HG03558 (cell line): ENCODE measurements around the gene MC1R.
"Not testable (repeated sequence)": the region's sequence is repeated elsewhere in the genome, so short reads cannot be mapped to it uniquely, and the experiment has no call there.

Source experiments
- ATAC-seq: cut with Tn5 transposase; IDR thresholded peaks from one replicate; pipeline ENCODE4 v1.9.1; 2021; ENCODE audit warnings: moderate number of reproducible peaks; ENCODE audit not compliant: unreplicated experiment; ENCODE audit errors: extremely low read depth

MC1R gene

DNA sequence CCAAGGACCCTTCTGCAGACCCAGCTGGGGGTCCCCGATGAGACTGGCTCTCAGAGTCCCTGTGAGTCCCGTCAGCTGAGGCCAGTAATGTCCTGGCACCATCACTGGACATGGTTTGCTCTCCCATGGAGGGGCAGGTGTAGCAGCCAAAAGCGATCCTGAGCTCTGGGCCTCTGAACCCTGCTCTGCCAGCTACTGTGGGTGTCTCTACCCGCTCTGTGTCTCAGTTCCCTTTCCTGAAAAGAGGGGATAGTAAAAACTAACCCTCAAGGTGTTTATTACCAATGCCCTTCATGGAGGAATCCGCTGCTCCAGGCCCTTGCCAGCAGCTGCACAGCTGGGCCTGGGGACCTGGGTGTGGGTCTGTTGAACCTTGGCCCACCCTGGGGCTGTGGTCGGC is 13.3 kb downstream of the MC1R start:
- no peak for ATAC-seq

DNA sequence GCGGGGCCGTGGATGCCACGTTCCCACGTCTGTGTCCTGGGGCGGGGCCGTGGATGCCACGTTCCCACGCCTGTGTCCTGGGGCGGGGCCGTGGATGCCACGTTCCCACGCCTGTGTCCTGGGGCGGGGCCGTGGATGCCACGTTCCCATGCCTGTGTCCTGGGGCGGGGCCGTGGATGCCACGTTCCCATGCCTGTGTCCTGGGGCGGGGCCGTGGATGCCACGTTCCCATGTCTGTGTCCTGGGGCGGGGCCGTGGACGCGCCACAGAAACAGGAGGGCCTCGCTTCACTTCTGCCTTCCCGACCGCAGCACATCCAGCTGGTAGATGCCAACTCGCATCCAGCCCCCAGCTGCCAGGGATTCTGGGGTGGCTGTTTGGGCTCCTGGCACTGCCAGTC is 15.4 kb downstream of the MC1R start:
- not testable (repeated sequence) for ATAC-seq

DNA sequence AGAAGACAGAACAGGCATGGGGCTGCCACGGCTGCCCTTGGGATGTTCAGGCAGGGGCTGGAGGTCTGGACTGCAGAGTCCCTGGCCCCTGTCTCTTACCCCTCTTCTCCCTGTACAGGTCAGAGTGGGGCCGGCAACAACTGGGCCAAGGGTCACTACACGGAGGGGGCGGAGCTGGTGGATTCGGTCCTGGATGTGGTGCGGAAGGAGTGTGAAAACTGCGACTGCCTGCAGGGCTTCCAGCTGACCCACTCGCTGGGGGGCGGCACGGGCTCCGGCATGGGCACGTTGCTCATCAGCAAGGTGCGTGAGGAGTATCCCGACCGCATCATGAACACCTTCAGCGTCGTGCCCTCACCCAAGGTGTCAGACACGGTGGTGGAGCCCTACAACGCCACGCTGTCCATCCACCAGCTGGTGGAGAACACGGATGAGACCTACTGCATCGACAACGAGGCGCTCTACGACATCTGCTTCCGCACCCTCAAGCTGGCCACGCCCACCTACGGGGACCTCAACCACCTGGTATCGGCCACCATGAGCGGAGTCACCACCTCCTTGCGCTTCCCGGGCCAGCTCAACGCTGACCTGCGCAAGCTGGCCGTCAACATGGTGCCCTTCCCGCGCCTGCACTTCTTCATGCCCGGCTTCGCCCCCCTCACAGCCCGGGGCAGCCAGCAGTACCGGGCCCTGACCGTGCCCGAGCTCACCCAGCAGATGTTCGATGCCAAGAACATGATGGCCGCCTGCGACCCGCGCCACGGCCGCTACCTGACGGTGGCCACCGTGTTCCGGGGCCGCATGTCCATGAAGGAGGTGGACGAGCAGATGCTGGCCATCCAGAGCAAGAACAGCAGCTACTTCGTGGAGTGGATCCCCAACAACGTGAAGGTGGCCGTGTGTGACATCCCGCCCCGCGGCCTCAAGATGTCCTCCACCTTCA is 16.2 kb downstream of the MC1R start:
- no peak for ATAC-seq

DNA sequence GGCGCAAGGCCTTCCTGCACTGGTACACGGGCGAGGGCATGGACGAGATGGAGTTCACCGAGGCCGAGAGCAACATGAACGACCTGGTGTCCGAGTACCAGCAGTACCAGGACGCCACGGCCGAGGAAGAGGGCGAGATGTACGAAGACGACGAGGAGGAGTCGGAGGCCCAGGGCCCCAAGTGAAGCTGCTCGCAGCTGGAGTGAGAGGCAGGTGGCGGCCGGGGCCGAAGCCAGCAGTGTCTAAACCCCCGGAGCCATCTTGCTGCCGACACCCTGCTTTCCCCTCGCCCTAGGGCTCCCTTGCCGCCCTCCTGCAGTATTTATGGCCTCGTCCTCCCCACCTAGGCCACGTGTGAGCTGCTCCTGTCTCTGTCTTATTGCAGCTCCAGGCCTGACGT is 17.0 kb downstream of the MC1R start:
- not testable (repeated sequence) for ATAC-seq

DNA sequence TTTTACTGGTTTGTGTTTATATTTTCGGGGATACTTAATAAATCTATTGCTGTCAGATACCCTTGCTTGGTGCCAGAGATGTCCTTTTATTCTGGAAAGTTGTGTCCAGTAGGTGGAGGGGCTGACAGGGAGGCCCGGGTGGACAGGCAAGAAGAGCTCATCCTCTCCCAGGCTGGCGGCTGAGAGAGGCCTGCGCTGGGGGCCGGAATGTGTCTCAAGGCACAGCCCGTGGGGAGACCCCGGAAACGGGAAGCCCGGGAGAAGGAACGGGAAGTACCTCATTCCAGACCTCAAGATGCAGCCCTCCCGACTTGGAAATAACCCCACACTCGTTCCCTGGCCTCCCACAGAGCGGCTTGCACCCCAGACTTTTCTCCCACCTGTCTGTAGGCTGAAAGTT is 17.4 kb downstream of the MC1R start:
- ATAC-seq: no peak

DNA sequence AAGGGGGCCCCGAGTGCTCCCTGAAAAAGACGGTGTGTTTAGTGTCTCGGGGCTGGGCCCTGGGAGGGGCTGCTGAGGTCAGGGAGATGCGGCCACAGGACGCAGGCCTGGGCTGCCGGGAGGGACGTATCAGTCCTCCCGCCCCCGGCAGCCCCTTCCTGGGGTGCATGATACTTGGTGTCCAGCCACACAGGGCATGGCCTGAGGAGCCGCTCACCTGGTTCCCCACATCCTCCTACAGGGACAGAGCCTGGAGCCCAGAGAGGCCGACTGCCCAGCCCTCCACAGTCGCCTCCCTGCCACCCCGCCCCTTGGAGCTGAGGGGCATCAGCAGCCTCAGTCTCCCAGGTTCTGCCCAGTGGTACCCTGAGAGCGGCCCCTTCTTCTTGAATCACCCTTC is 17.8 kb downstream of the MC1R start:
- no peak for ATAC-seq

DNA sequence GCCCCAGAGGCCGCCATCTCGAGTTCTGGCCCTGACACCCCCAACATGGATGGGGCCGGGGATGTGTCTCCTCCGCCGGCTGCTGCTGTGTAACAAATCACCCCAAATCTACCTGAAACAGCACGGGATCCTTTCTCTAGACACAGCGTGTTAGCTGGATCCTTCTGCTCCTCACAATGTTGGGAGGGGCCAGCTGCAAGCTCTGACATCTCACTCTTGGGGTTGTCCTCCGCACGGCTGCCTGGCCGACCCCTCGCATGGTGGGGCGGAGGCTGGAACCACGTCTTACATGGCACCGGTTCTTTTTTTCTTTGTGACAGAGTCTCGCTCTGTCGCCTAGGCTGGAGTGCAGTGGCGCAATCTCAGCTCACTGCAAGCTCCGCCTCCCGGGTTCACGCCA is 18.3 kb downstream of the MC1R start:
- no peak for ATAC-seq

DNA sequence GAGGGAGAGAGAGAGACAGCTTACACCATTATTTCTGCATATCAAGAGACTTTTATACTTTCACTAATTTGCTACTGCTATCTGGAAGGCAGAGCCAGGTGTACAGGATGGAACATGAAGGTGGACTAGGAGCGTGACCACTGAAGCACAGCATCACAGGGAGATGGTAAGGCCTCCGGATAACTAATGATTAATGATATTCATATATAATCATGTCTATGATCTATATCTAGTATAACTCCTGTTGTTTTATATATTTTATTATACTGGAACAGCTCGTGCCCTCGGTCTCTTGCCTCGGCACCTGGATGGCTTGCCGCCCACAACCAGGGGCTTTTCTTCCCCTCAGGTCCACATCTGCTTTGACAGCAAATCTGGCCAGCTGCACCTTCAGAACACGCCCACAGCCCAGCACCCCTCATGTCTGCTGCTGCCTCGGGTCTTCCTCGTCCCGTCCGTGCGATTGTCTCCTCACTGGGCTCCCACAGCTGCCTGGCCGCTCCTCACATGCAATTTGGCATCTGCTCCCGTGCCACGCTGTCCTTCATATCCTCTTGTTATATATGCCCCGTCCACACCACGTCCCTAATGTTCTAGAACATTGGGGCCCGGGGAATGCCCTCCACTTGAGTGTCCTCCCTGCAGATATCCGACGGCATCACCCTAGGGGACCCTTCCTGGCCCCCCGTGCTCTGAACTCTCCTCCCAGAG is 19.7 kb downstream of the MC1R start:
- no peak for ATAC-seq

DNA sequence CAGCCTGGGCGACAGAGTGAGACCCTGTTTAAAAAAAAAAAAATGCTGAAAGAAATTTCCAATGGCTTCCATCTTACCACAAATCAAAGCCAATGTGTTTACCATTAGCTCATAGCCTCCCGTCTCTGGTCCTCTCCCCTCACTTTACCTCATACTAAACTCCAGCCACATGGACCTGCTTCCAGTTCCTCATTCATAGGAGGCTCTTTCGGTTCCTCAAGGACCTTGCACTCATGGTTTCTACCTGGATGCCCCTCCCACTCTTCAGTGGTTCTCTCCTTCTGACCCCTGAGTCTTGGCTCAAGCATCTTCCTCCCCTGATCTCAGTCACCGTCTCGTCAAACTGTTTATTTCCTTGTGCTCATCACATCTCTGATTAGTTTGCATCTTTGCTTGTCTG is 26.1 kb downstream of the MC1R start:
- ATAC-seq: no peak

DNA sequence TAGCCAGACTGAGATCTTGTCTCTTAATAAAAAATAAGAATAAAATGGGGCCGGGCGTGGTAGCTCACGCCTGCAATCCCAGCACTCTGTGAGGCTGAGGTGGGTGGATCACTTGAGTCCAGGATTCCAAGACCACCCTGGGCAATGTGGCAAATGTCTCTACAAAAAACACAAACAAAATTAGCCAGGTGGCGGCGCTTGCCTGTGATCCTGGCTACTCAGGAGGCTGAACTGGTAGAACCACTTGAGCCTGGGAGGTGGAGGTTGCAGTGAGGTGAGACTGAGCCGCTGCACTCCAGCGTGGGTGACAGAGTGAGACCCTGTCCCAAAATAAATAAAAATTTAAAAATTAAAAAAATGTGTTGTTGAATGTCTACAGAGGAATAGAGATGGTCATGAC is 27.0 kb downstream of the MC1R start:
- ATAC-seq: no peak

DNA sequence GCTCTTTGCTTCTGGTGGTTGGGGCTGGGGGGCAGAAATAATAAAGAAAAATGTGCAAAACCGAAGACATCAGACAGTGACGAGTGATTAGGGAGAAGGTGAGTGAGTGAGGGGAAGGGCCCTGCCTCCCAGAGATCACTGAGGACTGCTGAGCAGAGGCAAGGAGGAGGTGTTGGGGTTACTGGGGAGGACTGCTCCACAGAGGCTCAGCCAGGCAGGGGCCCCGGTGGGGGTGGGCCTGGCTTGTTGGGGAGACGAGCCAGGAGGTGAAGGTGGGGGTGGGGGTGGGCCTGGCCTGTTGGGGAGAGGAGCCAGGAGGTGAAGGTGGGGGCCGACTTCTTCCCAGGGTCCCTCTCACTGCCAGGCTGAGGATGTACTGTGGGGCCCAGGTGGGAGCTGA is 27.9 kb downstream of the MC1R start:
- ATAC-seq: no peak

DNA sequence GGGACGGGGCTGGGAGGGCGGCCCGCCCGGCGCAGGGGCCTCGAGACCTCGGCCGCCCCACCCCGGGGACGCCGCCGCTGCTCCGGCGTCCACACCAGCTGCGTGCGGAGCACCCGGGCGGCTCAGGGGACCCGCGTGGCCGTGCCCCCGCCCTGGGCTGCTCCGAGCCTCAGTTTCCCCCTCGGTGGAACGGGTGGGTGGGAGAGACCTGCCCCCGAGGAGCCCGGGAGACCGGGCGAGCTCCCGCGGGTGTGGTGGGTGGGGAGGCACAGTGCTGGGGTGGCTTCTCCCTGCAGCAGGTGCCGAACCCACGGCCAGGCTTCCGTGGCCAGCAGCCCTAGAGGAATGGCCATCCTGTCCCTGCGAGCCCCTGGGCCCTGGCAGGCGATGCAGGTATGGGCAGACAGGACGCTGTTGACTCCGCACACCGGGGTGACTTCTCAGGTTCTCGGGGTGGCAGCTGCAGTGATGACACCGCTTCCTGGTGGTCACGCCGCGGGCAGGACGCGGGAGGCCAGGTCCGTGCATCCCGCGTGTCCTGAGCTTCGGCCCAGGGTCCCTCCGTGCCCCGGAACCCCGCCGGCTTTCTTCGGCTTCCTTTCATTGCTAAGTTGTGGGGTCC is 30.6 kb downstream of the MC1R start:
- no peak for ATAC-seq

DNA sequence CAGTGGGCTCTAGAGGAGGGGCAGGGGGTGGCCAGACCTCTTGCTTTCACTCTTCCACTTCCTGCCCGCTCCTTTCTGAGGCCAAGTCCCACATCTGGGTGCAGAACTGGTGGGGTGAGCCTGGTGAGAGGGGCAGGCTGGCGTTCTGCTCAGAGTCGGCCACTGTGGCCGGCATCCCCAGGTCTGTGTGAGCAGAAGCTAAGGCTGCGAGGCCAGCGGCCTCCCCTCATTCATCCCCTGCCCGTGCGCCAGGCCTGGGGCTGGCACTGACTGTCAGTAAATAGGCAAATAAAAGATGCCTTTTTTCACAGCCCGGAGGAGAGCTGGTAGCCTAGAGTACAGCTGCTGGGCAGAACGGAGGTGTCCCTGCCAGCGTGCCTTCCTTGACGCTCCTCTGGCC is 31.1 kb downstream of the MC1R start:
- no peak for ATAC-seq

DNA sequence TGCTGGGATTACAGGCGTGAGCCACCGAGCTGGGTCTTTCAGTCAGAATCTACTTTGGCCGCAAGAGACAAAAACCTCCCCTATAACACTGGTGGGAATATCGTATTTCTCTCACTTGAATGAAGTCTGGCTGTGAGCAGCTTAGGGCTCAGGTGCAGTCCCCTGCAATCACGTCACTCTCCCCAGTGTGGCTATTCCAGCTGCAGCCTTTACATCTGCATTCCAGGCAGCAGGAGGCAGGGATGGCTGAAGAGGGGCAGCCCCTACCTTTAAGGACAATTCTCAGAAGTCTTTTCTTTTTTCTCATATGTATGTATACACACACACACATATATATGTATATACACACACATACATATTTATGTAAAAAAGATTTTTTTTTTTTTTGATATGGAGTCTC is 32.8 kb downstream of the MC1R start:
- ATAC-seq: no peak

DNA sequence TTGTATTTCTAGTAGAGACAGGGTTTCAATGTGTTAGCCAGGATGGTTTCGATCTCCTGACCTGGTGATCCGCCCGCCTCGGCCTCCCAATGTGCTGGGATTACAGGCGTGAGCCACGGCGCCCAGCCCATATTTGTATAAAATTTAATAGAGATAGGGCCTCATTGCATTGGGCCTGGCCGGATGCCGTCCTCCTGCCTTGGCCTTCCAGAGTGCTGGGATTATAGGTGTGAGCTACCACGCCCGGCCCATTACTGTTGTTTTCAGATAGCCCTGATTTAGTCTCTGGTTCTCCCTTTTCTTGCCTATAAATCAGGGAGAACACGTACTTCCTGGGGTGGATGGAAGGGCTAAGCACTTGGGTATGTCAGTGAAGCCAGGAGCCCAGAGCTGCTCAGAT is 33.4 kb downstream of the MC1R start:
- no peak for ATAC-seq

DNA sequence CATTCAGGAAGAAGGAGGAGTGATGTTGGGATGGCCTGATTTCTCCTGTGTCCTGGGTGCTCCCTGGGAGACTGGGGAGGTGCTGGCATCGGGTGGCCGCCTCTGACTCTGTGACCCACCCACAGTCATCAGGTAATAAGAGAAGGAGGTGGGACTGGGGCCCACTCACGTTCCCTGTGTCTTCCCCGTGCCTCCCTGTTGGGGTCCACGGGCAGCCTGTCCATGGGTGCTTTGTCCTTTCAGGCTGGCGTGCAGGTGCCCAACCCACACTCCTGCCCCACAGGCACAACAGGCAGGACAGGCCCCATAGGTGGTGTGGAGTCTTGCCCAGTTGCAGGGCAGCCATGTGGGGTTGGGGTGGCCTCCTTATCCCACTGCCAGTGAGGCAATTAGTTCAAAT is 33.9 kb downstream of the MC1R start:
- no peak for ATAC-seq

DNA sequence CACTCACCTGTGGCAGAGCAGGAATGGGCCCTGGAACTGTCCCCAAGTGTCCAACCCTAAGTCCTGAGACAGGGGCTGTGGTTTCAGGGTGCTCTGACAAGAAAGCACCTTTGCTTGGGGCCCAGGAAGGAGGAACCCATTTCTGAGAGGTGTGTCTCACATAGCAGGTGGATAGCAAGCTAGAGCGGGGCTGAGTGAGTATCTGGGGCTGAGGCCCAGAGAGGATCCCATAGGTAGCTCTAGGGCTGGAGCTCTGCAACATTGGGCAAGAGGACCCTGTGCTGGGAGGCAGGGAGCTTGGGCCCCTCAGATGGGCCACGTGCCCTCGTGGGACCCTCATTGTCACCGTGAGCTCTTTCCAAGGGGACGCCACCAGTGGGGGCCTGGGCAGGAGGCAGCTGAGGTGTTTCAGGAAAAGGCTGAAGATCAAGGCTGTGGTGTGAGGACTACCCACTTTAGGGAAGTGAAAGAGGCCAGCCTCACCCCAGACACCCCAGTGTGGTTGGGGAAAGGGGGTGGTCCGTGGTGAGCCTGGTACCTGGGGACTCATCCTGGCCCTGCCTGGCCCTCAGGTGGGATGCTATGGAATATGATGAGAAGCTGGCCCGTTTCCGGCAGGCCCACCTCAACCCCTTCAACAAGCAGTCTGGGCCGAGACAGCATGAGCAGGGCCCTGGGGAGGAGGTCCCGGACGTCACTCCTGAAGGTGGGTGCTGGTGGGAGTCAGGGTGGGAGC is 35.2 kb downstream of the MC1R start:
- ATAC-seq: no peak

DNA sequence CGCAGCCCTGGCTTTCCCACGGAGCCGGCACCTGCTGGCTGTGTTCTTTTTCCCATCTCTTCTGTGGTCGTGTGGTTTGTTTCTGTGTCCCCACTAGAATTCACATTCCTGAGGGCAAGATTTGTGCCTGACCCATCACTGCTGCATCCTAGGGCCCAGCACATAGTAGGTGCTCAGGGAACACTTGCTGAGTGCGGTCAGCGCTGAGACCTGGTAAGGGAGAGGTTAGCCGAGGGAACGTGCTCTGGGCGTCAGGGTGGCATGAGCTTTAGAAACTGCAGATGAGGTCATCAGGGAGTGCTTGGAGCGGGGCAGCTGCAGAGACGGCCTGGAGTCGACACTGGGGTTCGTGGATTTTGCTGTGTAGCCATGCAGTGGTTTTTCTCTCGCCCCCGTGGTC is 35.8 kb downstream of the MC1R start:
- ATAC-seq: no peak

DNA sequence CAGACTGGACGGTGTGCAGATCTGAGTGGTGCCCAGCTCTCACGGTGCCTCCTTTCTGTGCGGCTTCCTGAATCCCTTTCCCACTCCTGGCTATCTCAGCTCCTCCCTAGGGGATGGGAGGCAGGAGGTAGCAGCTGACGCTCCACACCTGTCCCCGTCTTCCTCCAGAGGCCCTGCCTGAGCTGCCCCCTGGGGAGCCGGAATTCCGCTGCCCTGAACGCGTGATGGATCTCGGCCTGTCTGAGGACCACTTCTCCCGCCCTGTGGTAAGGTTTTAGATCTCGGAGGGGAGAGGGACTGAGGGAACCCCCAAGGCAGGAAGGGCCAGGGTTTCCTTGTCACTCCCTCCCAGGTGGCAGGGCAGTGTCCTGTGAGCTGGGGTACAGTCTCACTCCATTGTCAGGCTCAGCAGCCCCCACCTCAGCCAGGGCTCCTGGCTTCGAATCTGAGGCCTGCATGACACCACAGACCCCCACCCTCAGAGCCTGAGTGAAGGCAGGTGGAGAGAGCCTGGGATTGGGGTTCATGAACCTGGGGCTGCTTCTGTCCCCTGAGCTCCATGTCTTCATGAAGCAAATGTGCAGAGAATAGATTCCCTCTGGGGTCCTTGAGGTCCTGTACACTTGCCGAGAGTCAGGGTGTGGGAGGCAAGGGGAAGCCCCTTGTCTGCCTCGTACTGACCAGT is 36.5 kb downstream of the MC1R start:
- no peak for ATAC-seq
